Nephron progenitor cell (in vitro differentiated cells): ENCODE measurements around the gene MSANTD3.
A peak's percentile ranks its signal among the peaks of the same experiment; 100 is the strongest.

Experiments
- DNase-seq: peaks from one replicate; pipeline ENCODE4 v3.0.0; 2021
- H3K27ac Mint-ChIP-seq: 2 replicates; pipeline ENCODE4 v1.8.0; 2021; ENCODE audit warnings: mild to moderate bottlenecking, moderate library complexity, mixed read lengths
- H3K27me3 Mint-ChIP-seq: 2 replicates; pipeline ENCODE4 v1.8.0; 2021; ENCODE audit warnings: mild to moderate bottlenecking, low read depth, mixed read lengths; ENCODE audit not compliant: poor library complexity
- H3K36me3 Mint-ChIP-seq: 2 replicates; pipeline ENCODE4 v1.8.0; 2021; ENCODE audit warnings: low read depth, mixed read lengths
- H3K4me1 Mint-ChIP-seq: 2 replicates; pipeline ENCODE4 v1.8.0; 2021; ENCODE audit warnings: mixed read lengths
- H3K4me3 Mint-ChIP-seq: 2 replicates; pipeline ENCODE4 v1.8.0; 2021; ENCODE audit warnings: mild to moderate bottlenecking, moderate library complexity, mixed read lengths
- H3K9me3 Mint-ChIP-seq: 2 replicates; pipeline ENCODE4 v1.8.0; 2021; ENCODE audit warnings: mild to moderate bottlenecking, moderate library complexity, mixed read lengths
- CTCF ChIP-seq: fragments of 200-600 bp; sonication (generic); IDR thresholded peaks from 2 replicates; pipeline ENCODE4 v1.5.0; 2021; ENCODE audit warnings: antibody characterized with exemption

Gene MSANTD3

DNA sequence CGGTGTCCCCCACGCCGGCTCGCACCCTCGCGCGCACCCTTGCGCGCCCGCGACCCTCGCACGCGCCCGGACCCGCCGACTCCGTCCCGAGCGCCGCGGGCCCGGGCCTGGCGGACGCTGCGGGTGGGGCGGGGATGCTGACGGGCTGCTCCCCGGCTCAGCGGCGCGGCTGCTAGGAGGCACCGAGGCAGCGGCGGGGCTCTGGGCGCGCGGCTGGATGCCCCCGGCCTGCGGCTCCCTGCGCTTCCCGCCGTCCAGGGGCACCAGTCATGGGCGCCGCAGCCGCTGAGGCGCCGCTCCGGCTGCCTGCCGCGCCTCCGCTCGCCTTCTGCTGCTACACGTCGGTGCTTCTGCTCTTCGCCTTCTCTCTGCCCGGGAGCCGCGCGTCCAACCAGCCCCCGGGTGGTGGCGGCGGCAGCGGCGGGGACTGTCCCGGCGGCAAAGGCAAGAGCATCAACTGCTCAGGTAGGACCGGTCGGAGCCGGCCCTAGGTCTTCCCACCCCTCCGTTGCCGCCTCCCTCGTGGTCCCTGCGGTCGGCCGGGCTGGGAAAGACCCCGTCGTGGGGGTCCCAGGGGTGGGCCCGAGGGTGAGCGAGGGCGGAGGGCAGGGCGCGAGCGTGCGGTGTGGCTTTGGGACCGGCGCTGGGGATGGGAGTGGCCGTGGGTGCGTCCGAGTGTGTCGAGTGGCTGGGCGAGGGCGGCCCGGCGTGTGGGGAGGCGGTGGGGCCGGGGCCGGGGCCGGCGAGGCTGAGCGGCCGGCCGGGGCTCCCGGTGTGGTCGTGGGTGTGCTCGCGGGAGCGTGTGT lies 46.5 kb downstream of the MSANTD3 start:
- no peak for TF ChIP-seq CTCF
- no peak overlapping the region for H3K27ac Mint-ChIP-seq
- peaks cover 3% of the 10 kb centered on the region for H3K27me3 Mint-ChIP-seq
- peaks cover 16% of the 10 kb centered on the region for H3K9me3 Mint-ChIP-seq
- peak; percentile 74 for DNase-seq
- H3K4me1 Mint-ChIP-seq, result peaks cover 48% of the 10 kb centered on the region
- peaks cover 31% of the 10 kb centered on the region for H3K36me3 Mint-ChIP-seq
- H3K4me3 Mint-ChIP-seq, result peak overlapping the region; percentile 96

- H3K36me3 Mint-ChIP-seq, result peaks cover 39% of the 10 kb centered on the region
- DNase-seq, result peak; percentile 35
- peak overlapping the region; percentile 77 for H3K27ac Mint-ChIP-seq
- H3K9me3 Mint-ChIP-seq, result peaks cover 25% of the 10 kb centered on the region
- H3K4me3 Mint-ChIP-seq, result peak overlapping the region; percentile 96
- no peaks in the 10 kb centered on the region for H3K27me3 Mint-ChIP-seq
- TF ChIP-seq CTCF, result no peak
- H3K4me1 Mint-ChIP-seq, result peaks cover 39% of the 10 kb centered on the region
These were observed 47.4 kb downstream of the MSANTD3 start for GRCh38 chr9:100474082-100474923.

GRCh38 chr9:100474924-100475276 lies 48.0 kb downstream of the MSANTD3 start:
- no peak for DNase-seq
- H3K36me3 Mint-ChIP-seq, result peaks cover 45% of the 10 kb centered on the region
- peaks cover 31% of the 10 kb centered on the region for H3K9me3 Mint-ChIP-seq
- no peak for TF ChIP-seq CTCF
- peak overlapping the region; percentile 96 for H3K4me3 Mint-ChIP-seq
- peaks cover 34% of the 10 kb centered on the region for H3K4me1 Mint-ChIP-seq
- H3K27me3 Mint-ChIP-seq, result no peaks in the 10 kb centered on the region
- peak overlapping the region; percentile 77 for H3K27ac Mint-ChIP-seq

DNA sequence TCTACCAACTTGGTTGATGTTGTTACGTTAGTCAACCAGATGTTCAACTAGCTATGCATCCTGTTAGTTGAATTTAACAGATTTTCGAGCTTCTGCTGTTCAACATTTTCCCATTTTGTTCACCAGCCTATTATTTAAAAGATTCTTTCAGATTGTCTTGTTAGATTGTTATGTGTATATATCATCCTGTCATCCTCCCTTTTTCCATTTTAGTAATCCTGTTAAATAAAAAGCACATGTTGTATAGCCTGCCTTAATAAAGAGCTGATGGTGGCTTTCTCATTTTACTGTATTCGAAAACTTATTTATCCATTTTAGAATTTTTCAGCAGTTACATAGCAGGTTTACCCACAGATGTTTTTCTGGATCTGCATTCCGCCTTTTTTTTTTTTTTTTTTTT lies 50.3 kb downstream of the MSANTD3 start:
- Mint-ChIP-seq H3K27ac (no peak overlapping the region), H3K27me3 (no peaks in the 10 kb centered on the region), H3K4me3 (peak overlapping the region; percentile 21), H3K36me3 (peaks cover 66% of the 10 kb centered on the region), H3K4me1 (peaks cover 25% of the 10 kb centered on the region), H3K9me3 (peaks cover 46% of the 10 kb centered on the region)
- TF ChIP-seq CTCF, result no peak
- DNase-seq, result no peak

DNA sequence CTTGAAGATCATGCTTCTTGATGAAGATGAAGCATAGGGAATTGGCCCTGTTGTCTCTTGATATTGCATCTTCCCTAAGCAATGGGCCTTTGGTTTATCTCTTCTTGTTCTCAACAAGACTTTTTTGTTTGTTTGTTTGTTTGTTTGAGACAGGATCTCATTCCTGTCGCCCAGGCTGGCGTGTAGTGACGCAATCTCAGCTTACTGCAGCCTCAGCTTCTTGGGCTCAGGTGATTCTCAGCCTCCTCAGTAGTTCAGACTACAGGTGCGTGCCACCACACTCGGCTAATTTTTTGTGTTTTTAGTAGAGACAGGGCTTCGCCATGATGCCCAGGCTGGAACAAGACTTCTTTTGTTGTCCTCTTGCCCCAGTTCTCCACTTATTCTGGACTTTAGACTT lies 51.2 kb downstream of the MSANTD3 start:
- TF ChIP-seq CTCF, result no peak
- Mint-ChIP-seq H3K4me3 (no peak overlapping the region), H3K27me3 (no peaks in the 10 kb centered on the region), H3K27ac (no peak overlapping the region), H3K36me3 (peaks cover 76% of the 10 kb centered on the region), H3K9me3 (peaks cover 51% of the 10 kb centered on the region), H3K4me1 (peaks cover 21% of the 10 kb centered on the region)
- DNase-seq, result no peak
